GM23338 (cell line): ENCODE results near the gene LGALS8. TPM values are rescaled to one million over a fixed set of nuclear protein-coding genes. Genes with fewer than 3 reads are reported as not detected.

ENCODE experiments used
- ATAC-seq: fragments of 200-7000 bp; cut with Tn5 transposase; 3 replicates; pipeline ENCODE4 v1.9.1; 2020
- DNase-seq: peaks from one replicate; pipeline ENCODE4 v3.0.0-alpha.2; 2015; ENCODE audit warnings: low spot score
- H2AFZ ChIP-seq: fragments of 200-600 bp; sonication (generic); 2 replicates; pipeline ENCODE4 v1.8.0; 2016; ENCODE audit warnings: antibody characterized with exemption, mild to moderate bottlenecking, moderate library complexity
- H3F3A ChIP-seq: fragments of 200-600 bp; sonication (generic); replicated peaks from 2 replicates; pipeline ENCODE4 v1.8.0; 2017; ENCODE audit warnings: antibody characterized with exemption, mixed run types, low read depth
- H3K27ac ChIP-seq: fragments of 200-600 bp; sonication (generic); 2 replicates; pipeline ENCODE4 v1.6.1; 2016; ENCODE audit warnings: low read depth
- H3K27me3 ChIP-seq: fragments of 200-600 bp; sonication (generic); 2 replicates; pipeline ENCODE4 v1.8.0; 2016; ENCODE audit warnings: mild to moderate bottlenecking, mixed run types, moderate library complexity; ENCODE audit not compliant: insufficient read depth
- H3K36me3 ChIP-seq: fragments of 200-600 bp; sonication (generic); 2 replicates; pipeline ENCODE4 v1.8.0; 2016; ENCODE audit warnings: mild to moderate bottlenecking; ENCODE audit not compliant: insufficient read depth
- H3K4me1 ChIP-seq: fragments of 200-600 bp; sonication (generic); 2 replicates; pipeline ENCODE4 v1.8.0; 2016; ENCODE audit warnings: mild to moderate bottlenecking, moderate library complexity; ENCODE audit not compliant: insufficient read depth
- H3K4me2 ChIP-seq: fragments of 200-600 bp; sonication (generic); 2 replicates; pipeline ENCODE4 v1.7.1; 2017; ENCODE audit warnings: mixed run types
- H3K4me3 ChIP-seq: fragments of 200-600 bp; sonication (generic); 2 replicates; pipeline ENCODE4 v1.6.1; 2016; ENCODE audit warnings: mixed run types
- H3K79me2 ChIP-seq: fragments of 200-600 bp; sonication (generic); replicated peaks from 2 replicates; pipeline ENCODE4 v1.8.0; 2017; ENCODE audit warnings: mild to moderate bottlenecking; ENCODE audit not compliant: insufficient read depth
- H3K9me2 ChIP-seq: fragments of 200-600 bp; sonication (generic); 2 replicates; pipeline ENCODE4 v1.8.0; 2017; ENCODE audit not compliant: insufficient read depth
- H4K20me1 ChIP-seq: fragments of 200-600 bp; sonication (generic); replicated peaks from 2 replicates; pipeline ENCODE4 v1.8.0; 2017; ENCODE audit warnings: mild to moderate bottlenecking; ENCODE audit not compliant: insufficient read depth
- H3K27ac Mint-ChIP-seq: 2 replicates; pipeline ENCODE4 v1.8.0; 2020; ENCODE audit warnings: inconsistent platforms, mild to moderate bottlenecking, moderate library complexity, mixed read lengths
- H3K27me3 Mint-ChIP-seq: 3 replicates; pipeline ENCODE4 v1.8.0; 2022; ENCODE audit warnings: low read depth, mild to moderate bottlenecking, moderate library complexity, mixed read lengths, inconsistent platforms; ENCODE audit not compliant: insufficient read depth, poor library complexity
- H3K36me3 Mint-ChIP-seq: 3 replicates; pipeline ENCODE4 v1.8.0; 2021; ENCODE audit warnings: low read depth, mild to moderate bottlenecking, inconsistent platforms, moderate library complexity, mixed read lengths
- H3K4me1 Mint-ChIP-seq: 3 replicates; pipeline ENCODE4 v1.8.0; 2020; ENCODE audit warnings: mild to moderate bottlenecking, inconsistent platforms, mixed read lengths
- H3K4me3 Mint-ChIP-seq: 3 replicates; pipeline ENCODE4 v1.8.0; 2021; ENCODE audit warnings: moderate library complexity, mild to moderate bottlenecking, inconsistent platforms, mixed read lengths
- H3K9me3 Mint-ChIP-seq: 3 replicates; pipeline ENCODE4 v1.8.0; 2020; ENCODE audit warnings: moderate library complexity, mild to moderate bottlenecking, inconsistent platforms, mixed read lengths
- CTCF ChIP-seq, 2 experiments: fragments of 200-600 bp in 1 of 2; sonication (generic) in 1 of 2; conservative IDR thresholded peaks; 2 replicates each; pipeline versions ENCODE4 v1.5.1 to v1.6.1; 2016 to 2017; ENCODE audit warnings: antibody characterized with exemption in 2 of 2, low read depth in 2 of 2, mild to moderate bottlenecking in 2 of 2, moderate library complexity in 1 of 2
- REST ChIP-seq: IDR thresholded peaks from one replicate; pipeline ENCODE4 v1.6.1; 2018; ENCODE audit warnings: antibody characterized with exemption; ENCODE audit not compliant: unreplicated experiment
- ZNF462 ChIP-seq: fragments of 250-450 bp; sonication (Bioruptor Pico); IDR thresholded peaks from 2 replicates; pipeline ENCODE4 v1.5.0; 2020; ENCODE audit warnings: mild to moderate bottlenecking, moderate library complexity
- polyA plus RNA-seq: library from polyadenylated mRNA; unstranded; fragments of >200 nt; fragmentation: Nextera tagmentation; extraction: Ambion mirVana; gene quantifications from 2 replicates; pipeline ENCODE4 v1.2.1, GENCODE V29; 2016
- total RNA-seq: library from RNA; depleted of rRNA; stranded (reverse); fragments of >200 nt; shearing (Covaris generic); gene quantifications from 2 replicates; pipeline ENCODE4 v1.2.3, GENCODE V29; 2014

LGALS8 gene
- total and polyA plus RNA-seq, 2 experiments from 2014 or later = 10.1 to 11.5 TPM

DNA sequence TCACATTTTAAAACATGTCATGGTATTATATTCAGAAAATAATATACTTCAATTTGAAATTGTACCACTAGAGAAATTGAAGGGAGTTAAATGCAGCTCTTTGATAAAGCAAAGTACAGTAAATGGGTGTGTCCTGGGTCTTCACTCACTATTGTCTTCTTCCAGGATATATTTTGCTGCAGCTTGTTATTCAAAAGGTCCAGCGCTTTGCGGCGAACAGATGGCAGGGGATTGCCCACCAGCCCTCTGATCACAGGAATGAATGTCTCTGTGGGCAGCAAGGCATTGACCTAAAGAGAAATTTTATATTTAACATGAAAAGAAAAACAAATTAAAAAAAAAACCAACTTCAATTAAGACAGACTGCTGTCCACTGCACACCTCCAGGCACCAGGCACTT lies 35.1 kb downstream of the LGALS8 start (continued):
- TF ChIP-seq ZNF462 (CRISPR knock-in tag) = no peak

DNA sequence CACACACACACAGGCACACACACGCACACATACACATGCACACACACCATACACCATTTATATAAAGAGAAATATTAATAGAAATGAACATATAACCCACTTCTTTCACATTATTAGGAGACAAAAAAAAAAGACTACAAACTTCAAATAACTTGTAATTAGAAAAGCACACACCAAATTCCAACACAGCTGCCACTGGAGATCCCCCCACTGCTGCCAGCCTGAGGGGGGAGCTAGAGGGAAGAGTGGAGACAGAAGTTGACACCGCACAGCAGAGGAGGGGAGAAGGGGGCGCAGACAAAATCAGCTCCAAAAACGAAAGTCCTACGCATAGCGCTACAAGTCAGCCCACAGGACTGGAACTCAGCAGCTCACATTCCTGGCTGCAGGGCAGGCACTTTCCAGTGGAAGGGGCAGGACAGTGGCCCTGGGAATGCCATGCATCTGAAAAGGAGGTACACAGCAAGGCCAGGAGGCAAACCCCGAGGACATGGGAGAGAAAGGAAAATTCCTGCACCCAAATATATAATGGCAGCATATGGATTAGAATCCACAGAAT lies 36.5 kb downstream of the LGALS8 start:
- no peaks in the 10 kb centered on the region for H3K4me1 ChIP-seq
- H3K27ac ChIP-seq = no peak overlapping the region
- no peaks in the 10 kb centered on the region for H3K4me1 Mint-ChIP-seq
- DNase-seq (peak; percentile 10), ATAC-seq (no peak; the same call in 2 of the 3 replicates)
- H3K9me3 Mint-ChIP-seq = no peaks in the 10 kb centered on the region
- no peak overlapping the region for H3K4me3 ChIP-seq
- no peaks in the 10 kb centered on the region for H3K27me3 Mint-ChIP-seq
- H3K36me3 ChIP-seq = peaks cover 65% of the 10 kb centered on the region
- H3K79me2 ChIP-seq = no peaks in the 10 kb centered on the region
- H3K4me2 ChIP-seq = no peak overlapping the region
- TF ChIP-seq CTCF (conservative IDR thresholded peaks at IDR 0.05; ENCODE audit: low read depth in 2 of 2) (peak; percentile 32 to 40), REST (no peak)
- H3K9me2 ChIP-seq = no peaks in the 10 kb centered on the region
- no peaks in the 10 kb centered on the region for H3F3A ChIP-seq
- H4K20me1 ChIP-seq = peaks cover 6% of the 10 kb centered on the region; the same call in 1 of the 2 replicates
- peaks cover 78% of the 10 kb centered on the region for H3K36me3 Mint-ChIP-seq
- H3K4me3 Mint-ChIP-seq = no peak overlapping the region
- no peak overlapping the region for H3K27ac Mint-ChIP-seq
- H2AFZ ChIP-seq = no peak overlapping the region
- H3K27me3 ChIP-seq = no peaks in the 10 kb centered on the region
